ENCODE data around the gene MYL2. TPM values are rescaled to one million over a fixed set of nuclear protein-coding genes. Genes with fewer than 3 reads are reported as not detected.

Gene MYL2
- total RNA-seq, 1 donor from 2014 or later = not detected

DNA sequence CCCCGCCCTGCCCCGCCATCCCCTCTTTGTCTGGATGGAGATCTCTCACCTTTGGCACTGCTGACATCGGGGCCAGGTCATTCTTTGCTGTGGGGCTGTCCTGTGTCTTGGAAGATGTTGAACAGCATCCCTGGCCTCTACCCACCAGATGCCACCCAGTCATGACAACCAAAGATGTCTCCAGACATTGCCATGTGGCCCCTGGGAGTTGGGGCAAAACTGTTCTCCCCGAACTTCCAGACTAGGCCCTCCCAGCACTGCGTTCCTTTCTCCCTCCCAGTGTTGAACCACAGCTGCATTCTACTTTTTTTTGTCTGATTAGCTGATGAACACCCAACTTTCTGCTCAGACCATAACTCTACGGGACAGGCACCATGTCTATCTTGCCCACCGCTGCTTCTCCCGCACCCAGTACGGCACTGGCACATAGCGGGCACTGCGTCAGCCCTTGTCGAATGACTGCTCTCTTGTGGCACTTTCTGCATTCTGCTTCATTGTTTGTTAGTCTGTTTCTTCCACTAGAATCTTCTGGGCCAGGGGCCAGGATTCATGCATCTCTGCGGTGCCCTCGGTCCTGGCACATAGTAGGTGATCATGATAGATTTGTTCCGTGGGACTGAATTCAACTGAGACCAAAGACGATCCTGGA lies 13.1 kb upstream of the MYL2 start:
- no peak for DNase-seq (ENCODE audit: low read depth)
- TF ChIP-seq, protein P1, sequence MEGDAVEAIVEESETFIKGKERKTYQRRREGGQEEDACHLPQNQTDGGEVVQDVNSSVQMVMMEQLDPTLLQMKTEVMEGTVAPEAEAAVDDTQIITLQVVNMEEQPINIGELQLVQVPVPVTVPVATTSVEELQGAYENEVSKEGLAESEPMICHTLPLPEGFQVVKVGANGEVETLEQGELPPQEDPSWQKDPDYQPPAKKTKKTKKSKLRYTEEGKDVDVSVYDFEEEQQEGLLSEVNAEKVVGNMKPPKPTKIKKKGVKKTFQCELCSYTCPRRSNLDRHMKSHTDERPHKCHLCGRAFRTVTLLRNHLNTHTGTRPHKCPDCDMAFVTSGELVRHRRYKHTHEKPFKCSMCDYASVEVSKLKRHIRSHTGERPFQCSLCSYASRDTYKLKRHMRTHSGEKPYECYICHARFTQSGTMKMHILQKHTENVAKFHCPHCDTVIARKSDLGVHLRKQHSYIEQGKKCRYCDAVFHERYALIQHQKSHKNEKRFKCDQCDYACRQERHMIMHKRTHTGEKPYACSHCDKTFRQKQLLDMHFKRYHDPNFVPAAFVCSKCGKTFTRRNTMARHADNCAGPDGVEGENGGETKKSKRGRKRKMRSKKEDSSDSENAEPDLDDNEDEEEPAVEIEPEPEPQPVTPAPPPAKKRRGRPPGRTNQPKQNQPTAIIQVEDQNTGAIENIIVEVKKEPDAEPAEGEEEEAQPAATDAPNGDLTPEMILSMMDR (IDR thresholded peaks at IDR 0.05; ENCODE audit: insufficient read depth, low read length, poor library complexity, severe bottlenecking) = no peak
- no peaks in the 10 kb centered on the region for H3K27me3 ChIP-seq (ENCODE audit: control insufficient read depth, insufficient read depth, low read length)
- no peak overlapping the region for H3K4me3 ChIP-seq (ENCODE audit: low read depth, low read length)
- no peaks in the 10 kb centered on the region for H3K36me3 ChIP-seq (ENCODE audit: control insufficient read depth, insufficient read depth, low read length)

- TF ChIP-seq, protein P1 (IDR thresholded peaks at IDR 0.05; ENCODE audit: insufficient read depth, low read length, poor library complexity, severe bottlenecking) = peak; percentile 19
- Histone ChIP-seq H3K27me3 (ENCODE audit: control insufficient read depth, insufficient read depth, low read length) (no peaks in the 10 kb centered on the region), H3K4me3 (ENCODE audit: low read depth, low read length) (no peak overlapping the region), H3K36me3 (ENCODE audit: control insufficient read depth, insufficient read depth, low read length) (no peaks in the 10 kb centered on the region)
- no peak for DNase-seq (ENCODE audit: low read depth)
Measured at GRCh38 chr12:110932046-110932445, 11.7 kb upstream of the MYL2 start.

GRCh38 chr12:110931315-110931728 lies 10.9 kb upstream of the MYL2 start:
- Histone ChIP-seq H3K4me3 (ENCODE audit: low read depth, low read length) (no peak overlapping the region), H3K27me3 (ENCODE audit: control insufficient read depth, insufficient read depth, low read length) (no peaks in the 10 kb centered on the region), H3K36me3 (ENCODE audit: control insufficient read depth, insufficient read depth, low read length) (no peaks in the 10 kb centered on the region)
- DNase-seq (ENCODE audit: low read depth) = no peak
- TF ChIP-seq, protein P1 (IDR thresholded peaks at IDR 0.05; ENCODE audit: insufficient read depth, low read length, poor library complexity, severe bottlenecking) = no peak

DNA sequence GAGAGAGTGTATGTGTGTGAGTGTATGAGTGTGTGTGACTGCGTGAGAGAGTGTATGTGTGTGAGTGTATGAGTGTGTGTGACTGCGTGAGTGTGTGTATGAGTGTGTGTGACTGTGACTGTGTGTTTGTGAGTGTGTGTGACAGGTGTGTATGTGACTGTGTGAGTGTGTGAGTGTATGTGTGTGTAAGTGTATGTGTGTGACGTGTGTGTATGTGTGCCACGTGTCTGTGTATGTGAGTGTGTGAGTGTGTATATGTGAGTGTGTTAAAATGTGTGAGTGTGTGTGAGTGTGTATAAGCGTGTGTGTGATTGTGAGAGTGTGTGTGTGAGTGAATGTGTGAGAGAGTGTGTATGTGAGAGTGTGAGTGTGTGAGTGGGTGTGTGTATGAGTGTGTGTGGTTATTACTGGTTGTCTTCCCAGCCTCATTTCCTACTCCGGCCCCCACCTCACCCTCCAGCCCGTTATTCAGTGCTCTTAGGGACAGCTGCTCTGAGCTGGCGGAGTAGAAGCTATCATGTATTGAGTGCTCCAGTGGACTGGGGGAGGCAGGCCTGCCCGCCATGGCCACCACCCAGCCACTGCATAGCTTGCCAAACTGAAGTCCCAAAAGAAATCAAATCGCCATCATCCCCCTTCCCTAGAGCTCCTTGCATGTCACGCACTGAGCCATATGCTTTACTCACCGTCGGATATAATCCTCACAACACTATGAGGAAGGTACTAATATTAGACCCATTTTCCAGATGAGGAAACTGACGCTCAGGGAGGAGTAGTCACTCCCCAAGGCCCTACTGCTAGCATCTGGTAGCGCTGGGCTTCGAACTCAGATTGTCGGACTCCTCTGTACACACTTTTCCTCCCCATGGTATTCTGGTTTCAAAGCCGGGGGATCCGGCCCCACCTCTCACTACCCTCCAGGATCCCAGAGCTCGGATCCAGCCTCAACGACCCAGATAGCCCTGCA lies 10.3 kb upstream of the MYL2 start:
- Histone ChIP-seq H3K27me3 (ENCODE audit: control insufficient read depth, insufficient read depth, low read length) (no peaks in the 10 kb centered on the region), H3K4me3 (ENCODE audit: low read depth, low read length) (no peak overlapping the region), H3K36me3 (ENCODE audit: control insufficient read depth, insufficient read depth, low read length) (no peaks in the 10 kb centered on the region)
- TF ChIP-seq, protein P1 (IDR thresholded peaks at IDR 0.05; ENCODE audit: insufficient read depth, low read length, poor library complexity, severe bottlenecking) = no peak
- no peak for DNase-seq (ENCODE audit: low read depth)

GRCh38 chr12:110929818-110930217 lies 9.4 kb upstream of the MYL2 start:
- no peak for DNase-seq (ENCODE audit: low read depth)
- H3K36me3 ChIP-seq (ENCODE audit: control insufficient read depth, insufficient read depth, low read length) = no peaks in the 10 kb centered on the region
- H3K27me3 ChIP-seq (ENCODE audit: control insufficient read depth, insufficient read depth, low read length) = no peaks in the 10 kb centered on the region
- no peak overlapping the region for H3K4me3 ChIP-seq (ENCODE audit: low read depth, low read length)
- TF ChIP-seq, protein P1 (IDR thresholded peaks at IDR 0.05; ENCODE audit: insufficient read depth, low read length, poor library complexity, severe bottlenecking) = no peak
